A673 (cell line): ENCODE results near the gene B9D2. TPM values are rescaled to one million over a fixed set of nuclear protein-coding genes. Genes with fewer than 3 reads are reported as not detected.

Experiments
- BruUV-seq: library from RNA; stranded (reverse); fragments of 400-500 nt; replicated peaks from 2 replicates; lab custom pipeline; 2021; lab: Mats Ljungman, UMichigan
- CTCF ChIA-PET: fragments of 300-600 bp; sonication (Branson Sonifier 250); formaldehyde crosslinking; loops from one replicate; lab custom pipeline; 2022; ENCODE audit warnings: antibody characterized with exemption; lab: Charles Lee
- POLR2A ChIA-PET: fragments of 300-600 bp; sonication (Branson Sonifier 250); formaldehyde crosslinking; loops from one replicate; lab custom pipeline; 2022; ENCODE audit warnings: antibody characterized with exemption; ENCODE audit not compliant: low non-redundant PET; lab: Charles Lee
- DNase-seq: peaks from one replicate; pipeline ENCODE4 v3.0.0-alpha.2; 2015; ENCODE audit warnings: low spot score
- H3K27ac ChIP-seq: fragments of 200-600 bp; sonication (generic); 2 replicates; pipeline ENCODE4 v1.5.1; 2016; ENCODE audit warnings: mixed run types, low read depth, mild to moderate bottlenecking, mixed read lengths, antibody characterized with exemption, low read length; ENCODE audit not compliant: poor library complexity, severe bottlenecking
- H3K27me3 ChIP-seq: fragments of 200-600 bp; sonication (generic); replicated peaks from 2 replicates; pipeline ENCODE4 v1.6.1; 2017; ENCODE audit warnings: mixed run types, low read depth, mild to moderate bottlenecking, mixed read lengths, antibody characterized with exemption, low read length; ENCODE audit not compliant: insufficient read depth, poor library complexity
- H3K36me3 ChIP-seq: fragments of 200-600 bp; sonication (generic); 2 replicates; pipeline ENCODE4 v1.6.1; 2016; ENCODE audit warnings: mixed run types, mild to moderate bottlenecking, mixed read lengths, antibody characterized with exemption, low read length; ENCODE audit not compliant: insufficient read depth, poor library complexity, severe bottlenecking
- H3K4me1 ChIP-seq: fragments of 200-600 bp; sonication (generic); 2 replicates; pipeline ENCODE4 v1.6.1; 2017; ENCODE audit warnings: mixed run types, mild to moderate bottlenecking, mixed read lengths, antibody characterized with exemption, low read length; ENCODE audit not compliant: insufficient read depth, poor library complexity, severe bottlenecking
- H3K4me3 ChIP-seq: fragments of 200-600 bp; sonication (generic); 2 replicates; pipeline ENCODE4 v1.5.1; 2016; ENCODE audit warnings: low read depth, mixed run types, mild to moderate bottlenecking, mixed read lengths, low read length; ENCODE audit not compliant: poor library complexity, severe bottlenecking
- H3K9me3 ChIP-seq: fragments of 200-600 bp; sonication (generic); 2 replicates; pipeline ENCODE4 v1.6.1; 2016; ENCODE audit warnings: mixed run types, low read depth, mild to moderate bottlenecking, mixed read lengths, antibody characterized with exemption, low read length; ENCODE audit not compliant: poor library complexity, severe bottlenecking
- CTCF ChIP-seq: fragments of 300-800, 200-600 bp; sonication (generic); conservative IDR thresholded peaks from 2 replicates; pipeline ENCODE4 v1.5.1; 2017; ENCODE audit warnings: low read depth, mild to moderate bottlenecking, antibody characterized with exemption, low read length, moderate library complexity, mixed read lengths
- EZH2 ChIP-seq: fragments of 200-600 bp; sonication (generic); IDR thresholded peaks from 2 replicates; pipeline ENCODE4 v1.6.1; 2017; ENCODE audit warnings: borderline replicate concordance, low read depth, mild to moderate bottlenecking, mixed read lengths, antibody characterized with exemption, low read length; ENCODE audit not compliant: poor library complexity, severe bottlenecking
- intact Hi-C: fragments of 100-400 bp; cut with micrococcal nuclease; formaldehyde crosslinking; loops from one replicate; pipeline ENCODE4 v1.10.0; 2022; ENCODE audit not compliant: unreplicated experiment
- total RNA-seq: library from RNA; stranded (reverse); gene quantifications from 2 replicates; pipeline ENCODE4 v1.2.3, GENCODE V29; 2021

B9D2 gene
- total RNA-seq, 1 experiment from 2014 or later, result 10.7 TPM

- TF ChIP-seq CTCF (no peak), EZH2 (no peak)
- BruUV-seq, result no TSS peak
- H3K9me3 ChIP-seq, result no peaks in the 10 kb centered on the region
- H3K27ac ChIP-seq, result peak overlapping the region; percentile 96
- H3K4me3 ChIP-seq, result no peak overlapping the region
- peaks cover 59% of the 10 kb centered on the region for H3K36me3 ChIP-seq
- ChIA-PET POLR2A (interaction anchor here (0.6 kb wide), 1 partner anchor 645 kb away, joined by 3 read pairs; no protein-coding TSS in a partner anchor), CTCF (interaction anchor here (0.6 to 1.7 kb wide), 2 partner anchors 101 to 104 kb away, joined by 3 to 10 read pairs; no protein-coding TSS in a partner anchor)
- intact Hi-C loops, result loop anchor here (2.0 kb wide), 1 partner anchor 103 kb away; no protein-coding TSS in a partner anchor
- H3K4me1 ChIP-seq, result peaks cover 12% of the 10 kb centered on the region
- no peaks in the 10 kb centered on the region for H3K27me3 ChIP-seq
- no peak for DNase-seq
Measured at GRCh38 chr19:41307954-41308449, 55.9 kb downstream of the B9D2 start.

GRCh38 chr19:41307090-41307875 lies 56.7 kb downstream of the B9D2 start:
- peak overlapping the region; percentile 96 for H3K27ac ChIP-seq
- POLR2A ChIA-PET, result no interaction called here
- no peak for TF ChIP-seq CTCF
- no peak for TF ChIP-seq EZH2

GRCh38 chr19:41305927-41306793 lies 57.8 kb downstream of the B9D2 start:
- Histone ChIP-seq H3K4me1 (peaks cover 12% of the 10 kb centered on the region), H3K9me3 (no peaks in the 10 kb centered on the region), H3K27me3 (no peaks in the 10 kb centered on the region), H3K4me3 (no peak overlapping the region), H3K27ac (peak overlapping the region; percentile 41), H3K36me3 (peaks cover 69% of the 10 kb centered on the region)
- TF ChIP-seq CTCF (no peak), EZH2 (no peak)
- CTCF ChIA-PET, result interaction anchor here (0.7 kb wide), 1 partner anchor 151 kb away, joined by 6 read pairs; no protein-coding TSS in a partner anchor
- intact Hi-C loops, result no loop called here
- no TSS peak for BruUV-seq
- DNase-seq, result no peak
- POLR2A ChIA-PET, result no interaction called here

More at GRCh38 chr19:41307090-41307875, 56.7 kb downstream of the B9D2 start:
- Histone ChIP-seq H3K36me3 (peaks cover 59% of the 10 kb centered on the region), H3K4me3 (no peak overlapping the region), H3K9me3 (no peaks in the 10 kb centered on the region), H3K4me1 (peaks cover 12% of the 10 kb centered on the region), H3K27me3 (no peaks in the 10 kb centered on the region)
- no peak for DNase-seq
- intact Hi-C loops, result no loop called here
- TSS peak; percentile 61 for BruUV-seq
- CTCF ChIA-PET, result interaction anchor here (0.6 to 1.7 kb wide), 3 partner anchors 101 to 150 kb away, joined by 3 to 10 read pairs (median 6); no protein-coding TSS in a partner anchor
